ENCODE results near the gene C16orf95.
"Not testable (repeated sequence)": the region's sequence is repeated elsewhere in the genome, so short reads cannot be mapped to it uniquely, and the experiment has no call there.

The C16orf95 gene

DNA sequence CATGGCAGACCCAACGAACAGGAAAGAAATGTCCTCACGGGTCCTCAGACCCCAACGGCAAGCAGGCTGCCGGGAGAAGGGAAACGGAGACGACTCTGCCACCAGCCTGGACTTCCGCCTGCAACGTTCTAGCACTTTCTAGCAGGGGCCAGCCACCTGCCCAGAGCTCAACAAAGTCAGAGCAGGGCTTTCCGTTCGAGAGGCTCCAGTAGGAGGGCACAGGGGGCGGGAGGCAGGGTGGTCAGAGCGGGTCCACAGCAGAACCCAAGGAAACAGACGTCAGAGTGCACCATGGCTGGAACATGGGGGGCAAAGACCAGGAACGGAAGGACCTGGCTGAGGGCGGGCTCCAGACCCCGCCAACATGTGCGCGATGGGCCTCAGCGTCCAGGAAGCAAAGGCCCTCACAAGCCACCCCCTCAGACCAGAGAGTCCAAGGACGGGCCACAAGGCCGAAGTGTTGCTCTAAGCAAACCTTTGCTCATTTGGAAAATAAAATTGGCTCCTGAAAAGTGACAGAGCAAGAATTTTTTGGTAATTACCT lies 29.4 kb upstream of the C16orf95 start:
- no peak for DNase-seq

GRCh38 chr16:87345726-87346424 lies 28.7 kb upstream of the C16orf95 start:
- DNase-seq = no peak

- no peak for DNase-seq
Measured at GRCh38 chr16:87344931-87345631, 27.9 kb upstream of the C16orf95 start.

DNA sequence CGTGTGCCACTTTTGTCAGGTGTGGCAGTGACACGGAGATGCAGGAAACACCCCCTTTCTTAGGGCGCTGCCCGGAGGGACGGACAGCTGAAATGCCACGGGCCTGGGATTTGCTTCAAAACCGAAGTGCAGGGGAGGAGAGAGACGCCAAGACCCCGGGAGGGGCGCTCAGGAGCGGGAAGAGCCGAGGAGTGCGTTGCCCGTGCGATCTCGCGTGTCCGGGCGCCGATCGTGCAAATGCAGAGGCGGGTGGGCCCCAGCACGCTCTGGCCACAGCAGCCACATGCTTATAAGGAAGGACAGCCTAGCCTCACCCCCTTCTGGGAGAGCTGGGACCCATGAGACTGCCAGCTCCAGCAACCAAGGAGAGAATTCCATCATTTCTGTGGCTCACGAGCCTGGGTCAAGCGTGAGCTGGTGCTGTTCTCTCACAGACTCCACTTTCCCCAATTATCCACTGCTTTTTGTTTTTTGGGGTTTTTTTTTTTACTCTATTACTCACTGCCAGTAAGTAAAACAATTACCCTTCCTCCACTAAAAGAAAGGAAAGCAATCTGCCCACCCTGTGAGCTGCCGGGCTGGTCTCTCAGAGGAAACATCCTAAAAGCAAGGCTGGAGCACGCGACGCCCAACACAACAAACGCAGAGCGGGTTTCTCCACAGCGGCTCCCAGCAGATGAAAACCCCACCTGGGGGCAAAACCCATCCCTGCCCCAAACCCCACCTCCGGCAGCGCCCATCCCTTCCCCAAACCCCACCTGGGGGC lies 27.2 kb upstream of the C16orf95 start:
- DNase-seq = no peak

DNA sequence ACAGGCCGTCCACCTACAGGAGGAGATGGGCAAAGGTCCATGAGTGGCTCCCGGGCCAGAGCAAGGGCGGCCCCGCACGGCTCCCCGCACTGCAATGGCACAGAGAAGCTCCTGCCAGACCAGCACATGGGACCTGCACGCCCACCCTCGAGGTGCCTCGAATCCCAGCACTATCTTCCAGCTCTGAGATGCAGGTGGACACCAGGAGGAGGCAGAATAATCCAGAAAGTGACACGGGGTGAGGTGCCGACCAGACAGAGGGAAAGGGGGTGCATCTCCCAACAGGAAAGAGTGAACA lies 26.5 kb upstream of the C16orf95 start:
- no peak for DNase-seq

DNA sequence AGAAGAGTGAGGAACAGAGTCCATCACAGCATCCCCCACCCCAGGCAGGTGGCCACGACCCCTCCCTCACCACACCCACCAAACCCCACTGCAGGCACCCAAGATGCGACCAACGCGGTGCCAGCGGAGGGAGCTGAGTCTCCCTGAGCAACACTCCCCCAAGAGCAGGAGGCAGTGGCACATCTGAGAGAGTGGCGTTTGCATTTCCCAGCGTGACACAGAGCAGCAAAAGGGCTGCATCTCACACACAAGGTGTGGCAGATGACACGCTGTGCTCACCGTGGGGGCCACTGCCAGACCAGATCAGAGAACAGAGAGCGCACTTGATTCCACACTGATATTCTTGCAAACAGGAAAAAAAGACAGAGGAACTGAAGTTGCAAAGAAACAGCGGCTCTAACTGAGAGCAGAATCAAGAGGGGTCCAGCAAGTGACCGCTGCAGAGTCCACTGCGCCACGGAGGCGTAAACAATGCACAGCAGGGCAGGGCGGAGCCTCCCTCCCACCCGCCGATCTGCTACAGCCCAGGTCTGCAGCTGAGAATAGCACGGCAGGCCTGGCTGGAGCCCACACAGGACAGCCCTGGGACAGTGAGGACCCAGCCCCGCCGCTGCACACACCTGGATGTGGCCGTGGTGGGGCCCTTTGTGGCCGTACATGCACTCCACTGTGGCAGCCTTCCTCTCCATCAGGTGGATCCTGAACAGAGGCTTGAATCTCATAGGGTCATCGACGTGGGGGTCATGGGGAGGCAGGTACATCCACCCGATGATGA lies 26.0 kb upstream of the C16orf95 start:
- DNase-seq = no peak

DNA sequence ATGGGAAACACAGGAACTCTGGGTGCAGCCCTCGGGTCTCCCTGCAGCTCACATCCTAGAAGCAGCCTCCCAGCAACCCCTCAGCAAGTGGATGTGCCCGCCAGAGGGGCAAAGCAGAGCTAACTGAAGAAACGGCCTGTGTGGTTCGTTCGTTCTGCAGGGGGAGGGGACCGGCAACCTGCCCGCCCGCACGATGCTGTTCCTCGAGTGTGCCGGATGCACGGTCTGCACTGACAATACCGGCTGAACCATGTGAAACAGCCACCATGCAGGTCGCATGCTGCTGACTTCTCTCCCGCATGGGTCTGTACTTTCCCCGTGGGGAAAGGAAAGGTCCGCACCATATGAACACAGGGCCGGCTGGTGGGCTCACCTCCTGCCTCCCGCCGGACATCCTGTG lies 25.3 kb upstream of the C16orf95 start:
- no peak for DNase-seq

GRCh38 chr16:87340198-87340597 lies 23.0 kb upstream of the C16orf95 start:
- DNase-seq = no peak

DNA sequence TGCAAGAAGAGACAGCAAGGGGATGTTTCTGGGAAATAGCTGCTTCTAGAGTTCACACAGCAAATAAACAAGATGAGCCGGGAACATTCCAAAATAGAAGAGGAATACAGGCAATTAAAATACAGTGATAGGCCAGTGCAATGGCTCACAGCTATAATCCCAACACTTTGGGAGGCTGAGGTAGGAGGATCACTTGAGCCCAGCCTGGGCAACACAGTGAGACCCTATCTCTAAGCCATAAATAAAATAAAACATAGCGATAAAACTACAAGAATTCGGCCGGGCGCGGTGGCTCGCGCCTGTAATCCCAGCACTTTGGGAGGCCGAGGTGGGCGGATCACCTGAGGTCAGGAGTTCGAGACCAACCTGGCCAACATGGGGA lies 22.5 kb upstream of the C16orf95 start:
- DNase-seq = not testable (repeated sequence)

DNA sequence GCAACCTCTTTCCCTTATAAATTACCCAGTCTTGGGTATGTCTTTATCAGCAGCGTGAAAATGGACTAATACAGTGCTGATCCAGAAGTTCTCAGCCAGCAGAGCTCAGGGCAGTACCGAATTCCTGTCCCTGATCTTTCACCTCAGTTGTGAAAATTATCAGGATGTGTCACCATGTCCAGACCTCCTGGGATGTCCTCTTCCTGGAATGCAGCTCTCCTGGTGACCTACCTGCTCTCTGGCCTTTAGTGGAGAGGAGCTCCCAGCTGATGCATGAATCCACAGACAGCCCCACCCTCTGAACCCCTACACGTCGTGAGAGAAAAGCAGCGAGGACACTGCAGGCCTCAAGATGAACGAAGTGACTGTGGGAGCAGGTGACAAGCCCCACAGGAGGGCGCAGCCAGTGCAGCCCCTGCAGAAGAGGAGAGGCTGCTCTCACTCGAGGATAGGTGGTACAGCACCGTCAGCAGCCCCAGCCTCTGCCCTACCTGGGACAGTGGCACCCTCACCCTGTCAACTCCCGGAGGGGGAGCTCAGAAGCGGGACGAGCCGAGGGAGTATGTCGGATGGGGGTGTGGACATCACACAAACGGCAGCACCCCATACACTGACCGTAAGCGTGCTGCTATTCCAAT lies 22.0 kb upstream of the C16orf95 start:
- DNase-seq = no peak

GRCh38 chr16:87338155-87338765 lies 21.1 kb upstream of the C16orf95 start:
- DNase-seq = no peak

GRCh38 chr16:87337262-87337771 lies 20.1 kb upstream of the C16orf95 start:
- DNase-seq = no peak

GRCh38 chr16:87336434-87337240 lies 19.4 kb upstream of the C16orf95 start:
- DNase-seq = no peak

GRCh38 chr16:87335625-87336433 lies 18.6 kb upstream of the C16orf95 start:
- DNase-seq = no peak

- no peak for DNase-seq
Measured at GRCh38 chr16:87334651-87335624, 17.7 kb upstream of the C16orf95 start.

- no peak for DNase-seq
Measured at GRCh38 chr16:87333581-87334331, 16.6 kb upstream of the C16orf95 start.

DNA sequence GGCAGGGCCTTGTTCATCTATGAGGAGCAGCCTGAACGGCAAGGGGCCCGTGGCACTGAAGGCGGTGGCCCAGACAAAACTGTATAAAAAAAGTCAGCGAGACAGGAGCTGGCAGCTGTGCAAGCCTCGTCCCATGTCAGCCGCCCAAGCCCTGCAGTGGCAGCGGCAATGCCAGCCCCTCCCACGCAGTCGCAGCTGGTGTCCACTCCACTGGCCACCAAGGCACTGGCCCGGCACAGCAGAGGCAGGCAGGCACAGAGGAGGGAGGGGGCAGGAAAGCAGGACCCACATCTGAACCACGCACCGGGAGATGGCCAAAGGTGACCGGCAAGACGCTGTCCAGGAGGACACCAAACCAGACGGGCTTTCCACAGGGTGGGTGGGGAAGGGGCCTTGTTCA lies 15.9 kb upstream of the C16orf95 start:
- no peak for DNase-seq

GRCh38 chr16:87332150-87332549 lies 15.0 kb upstream of the C16orf95 start:
- no peak for DNase-seq
